Measurements from ENCODE around the gene HLA-DQB1.
"Not testable (repeated sequence)": the region's sequence is repeated elsewhere in the genome, so short reads cannot be mapped to it uniquely, and the experiment has no call there.

HLA-DQB1 gene
- 29.8 to 809 (median 334) reads per million in 18 experiments for total RNA-seq

DNA sequence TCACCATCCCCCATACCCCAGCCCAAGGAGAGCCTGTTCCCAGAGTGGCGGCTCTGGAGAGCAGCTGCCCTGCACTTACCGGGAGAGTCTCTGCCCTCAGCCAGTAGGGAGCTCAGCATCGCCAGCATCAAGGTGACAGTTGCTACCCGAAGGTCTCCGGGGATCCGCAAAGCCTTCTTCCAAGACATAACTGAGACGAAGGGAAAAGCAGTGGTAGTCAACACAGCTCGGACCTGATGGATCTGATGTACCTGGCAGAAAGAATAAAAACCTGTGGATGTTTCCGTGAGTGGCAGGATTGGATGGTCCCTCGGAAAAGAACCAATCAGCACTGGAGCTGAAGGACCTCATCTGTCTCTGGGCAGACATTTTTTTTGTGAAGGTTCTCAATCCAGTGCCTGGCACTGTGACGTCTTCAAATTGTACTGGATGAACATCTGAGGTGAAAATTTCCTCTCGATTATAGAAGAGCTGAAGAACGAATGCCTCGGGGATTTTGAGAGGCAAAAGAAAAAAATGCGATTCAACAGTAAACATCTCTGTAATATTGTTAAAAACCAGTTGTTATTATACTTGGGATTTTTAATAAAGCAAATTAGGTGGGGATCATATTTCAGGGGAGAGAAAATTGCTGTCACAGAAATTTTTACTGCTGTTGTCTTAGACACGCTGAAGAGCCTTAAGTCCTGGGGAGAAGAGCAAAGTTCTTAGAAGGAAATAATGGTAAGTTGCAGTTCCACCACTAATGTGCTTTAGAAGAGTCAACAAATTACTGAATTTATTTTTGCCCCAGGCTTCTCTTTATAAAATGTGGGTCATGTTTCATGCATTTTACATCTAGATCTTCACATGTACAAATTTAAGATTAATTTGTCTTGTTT, at the start of gene HLA-DQB1:
TSS of gene HLA-DQB1 (minus strand) at position 238 of the 881 bp plus-strand sequence. CDS start at position 188, 50 bp downstream.
- peak; percentile 90 to 91 for DNase-seq

DNA sequence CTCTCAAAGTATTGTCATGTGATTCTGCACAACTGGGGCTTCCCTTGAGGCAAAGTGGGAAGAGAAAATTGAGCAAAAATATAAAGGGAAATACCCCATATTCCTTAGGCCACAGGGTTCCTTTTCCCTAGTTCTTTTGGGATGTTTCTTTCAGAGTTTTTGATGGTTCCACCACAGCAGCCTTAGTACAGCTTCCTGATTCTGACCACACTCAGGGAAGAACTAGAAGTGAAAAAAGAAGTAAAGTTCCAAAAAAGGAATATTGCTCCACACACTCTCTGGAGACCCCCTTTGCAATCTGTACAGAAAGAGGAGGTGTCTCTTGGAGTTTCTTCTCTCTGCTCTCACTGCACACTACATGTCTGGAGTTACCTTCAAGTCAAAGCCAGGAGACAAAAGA, 46.8 kb upstream of the HLA-DQB1 start:
- no peak for DNase-seq

DNA sequence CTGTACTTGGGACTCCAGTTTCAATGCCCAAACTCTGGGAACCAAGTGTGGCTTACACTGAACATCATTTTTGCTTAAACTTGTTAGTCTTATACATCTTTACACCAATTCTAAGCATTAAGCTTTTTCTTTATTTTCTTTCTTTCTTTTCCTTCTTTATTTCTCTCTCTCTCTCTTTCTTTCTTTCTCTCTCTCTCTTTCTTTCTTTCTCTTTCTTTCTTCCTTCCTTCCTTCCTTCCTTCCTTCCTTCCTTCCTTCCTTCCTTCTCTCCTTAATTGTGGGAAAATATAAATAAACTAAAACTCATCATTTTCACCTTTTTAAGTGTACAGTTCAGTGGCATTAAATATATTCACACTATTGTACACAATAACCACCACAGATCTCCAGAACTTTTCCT, 43.2 kb upstream of the HLA-DQB1 start:
- no peak for DNase-seq

DNA sequence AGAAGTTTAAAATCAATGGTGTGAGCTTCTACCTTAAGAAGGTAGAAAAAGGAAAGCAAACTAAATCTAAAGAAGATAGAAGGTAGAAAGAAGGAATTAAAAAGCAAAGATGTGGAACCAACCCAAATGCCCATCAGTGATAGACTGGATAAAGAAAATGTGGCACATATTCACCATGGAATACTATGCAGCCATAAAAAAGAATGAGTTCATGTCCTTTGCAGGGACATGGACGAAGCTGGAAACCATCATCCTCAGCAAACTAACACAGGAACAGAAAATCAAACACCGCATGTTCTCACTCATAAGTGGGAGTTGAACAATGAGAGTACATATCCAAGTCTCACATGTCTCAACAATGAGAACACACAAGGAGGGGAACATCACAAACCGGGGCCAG, 38.7 kb upstream of the HLA-DQB1 start:
- DNase-seq: not testable (repeated sequence)

DNA sequence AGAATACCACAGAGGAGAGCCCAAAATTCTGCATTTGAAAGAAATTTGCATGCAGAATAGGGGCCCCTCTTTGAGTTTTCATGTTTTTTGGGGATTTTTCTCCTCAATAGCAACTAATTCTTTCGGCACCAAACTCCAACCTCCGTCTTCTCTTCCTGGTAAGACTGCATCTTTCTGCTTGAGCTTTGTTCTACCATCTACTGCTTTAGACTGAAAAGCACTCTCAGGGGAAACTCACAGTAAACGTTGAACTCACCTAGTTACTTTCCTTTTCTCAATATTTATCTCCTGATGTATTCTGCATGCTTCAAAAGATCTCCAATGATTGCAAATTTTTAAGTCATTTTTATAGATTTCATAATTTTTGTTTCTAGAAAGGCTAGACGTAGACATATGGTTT, 36.9 kb upstream of the HLA-DQB1 start:
- no peak for DNase-seq

DNA sequence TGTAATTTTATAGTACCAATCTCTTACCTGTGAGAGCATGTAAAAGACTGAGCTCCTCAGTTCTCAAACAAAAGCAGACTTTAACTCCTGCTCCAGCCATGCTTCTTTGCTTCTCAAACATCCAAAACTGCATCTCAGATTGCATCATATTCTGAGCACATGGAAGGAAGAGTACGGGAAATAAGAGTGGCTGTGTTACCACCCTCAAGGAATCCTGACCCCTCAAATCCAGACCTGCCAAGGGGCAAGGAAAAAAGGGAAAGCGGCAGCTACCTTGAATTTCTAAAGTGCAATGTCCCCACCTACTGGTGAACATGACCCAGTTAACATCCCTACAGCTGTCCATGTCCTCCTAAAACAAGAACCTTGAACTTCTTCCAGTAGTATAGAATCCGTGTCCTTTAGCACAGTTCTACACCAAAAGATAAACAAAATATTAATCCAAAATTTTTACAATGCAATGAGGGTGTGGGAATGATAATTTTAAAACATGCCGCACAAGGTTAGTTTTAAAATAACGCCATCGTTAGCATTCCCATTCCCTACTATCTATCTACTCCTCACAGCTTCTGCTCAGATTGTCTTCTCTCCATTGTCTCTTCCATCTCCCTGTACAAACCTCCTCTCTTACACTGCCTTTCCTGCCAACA, 34.1 kb upstream of the HLA-DQB1 start:
- peak; percentile 54 to 61 for DNase-seq

DNA sequence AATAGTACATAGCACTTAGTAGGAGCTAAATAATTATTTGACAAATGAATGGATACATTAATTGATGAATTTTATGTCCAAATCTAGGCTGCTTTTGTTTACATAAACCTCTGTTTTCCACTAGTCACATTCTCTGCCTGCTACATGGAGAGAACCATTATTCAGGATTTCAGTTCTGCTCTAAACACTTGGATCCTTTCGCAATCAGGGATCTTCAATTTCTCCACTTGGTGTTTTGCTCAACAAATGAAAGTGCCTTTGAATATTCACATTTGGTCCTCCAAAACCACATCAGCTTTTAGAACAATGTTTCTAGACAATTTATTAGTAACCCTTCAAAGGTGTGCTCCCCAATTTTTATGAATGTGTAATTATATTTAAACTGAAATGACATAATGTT, 30.6 kb upstream of the HLA-DQB1 start:
- peak; percentile 42 to 51 for DNase-seq

DNA sequence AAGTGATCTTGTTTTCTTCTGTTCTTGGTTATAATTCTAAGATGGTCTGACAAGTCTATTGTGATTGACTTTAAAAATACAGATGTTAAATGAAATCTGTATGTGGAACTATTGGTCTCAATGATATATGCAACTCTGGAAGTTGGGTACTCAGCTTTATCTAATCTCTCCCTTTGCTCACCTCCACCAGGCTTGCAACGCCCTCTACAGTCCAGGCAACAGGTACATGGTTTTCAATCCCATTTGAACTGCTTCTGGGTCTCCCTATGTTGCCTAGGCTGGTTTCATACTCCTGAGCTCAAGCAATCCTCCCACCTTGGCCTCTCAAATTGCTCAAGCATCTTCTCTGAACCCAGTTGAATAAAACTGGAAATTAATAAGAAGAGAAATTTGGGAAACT, 25.6 kb upstream of the HLA-DQB1 start:
- peak in 1 of 2 donors; percentile 65 for DNase-seq

DNA sequence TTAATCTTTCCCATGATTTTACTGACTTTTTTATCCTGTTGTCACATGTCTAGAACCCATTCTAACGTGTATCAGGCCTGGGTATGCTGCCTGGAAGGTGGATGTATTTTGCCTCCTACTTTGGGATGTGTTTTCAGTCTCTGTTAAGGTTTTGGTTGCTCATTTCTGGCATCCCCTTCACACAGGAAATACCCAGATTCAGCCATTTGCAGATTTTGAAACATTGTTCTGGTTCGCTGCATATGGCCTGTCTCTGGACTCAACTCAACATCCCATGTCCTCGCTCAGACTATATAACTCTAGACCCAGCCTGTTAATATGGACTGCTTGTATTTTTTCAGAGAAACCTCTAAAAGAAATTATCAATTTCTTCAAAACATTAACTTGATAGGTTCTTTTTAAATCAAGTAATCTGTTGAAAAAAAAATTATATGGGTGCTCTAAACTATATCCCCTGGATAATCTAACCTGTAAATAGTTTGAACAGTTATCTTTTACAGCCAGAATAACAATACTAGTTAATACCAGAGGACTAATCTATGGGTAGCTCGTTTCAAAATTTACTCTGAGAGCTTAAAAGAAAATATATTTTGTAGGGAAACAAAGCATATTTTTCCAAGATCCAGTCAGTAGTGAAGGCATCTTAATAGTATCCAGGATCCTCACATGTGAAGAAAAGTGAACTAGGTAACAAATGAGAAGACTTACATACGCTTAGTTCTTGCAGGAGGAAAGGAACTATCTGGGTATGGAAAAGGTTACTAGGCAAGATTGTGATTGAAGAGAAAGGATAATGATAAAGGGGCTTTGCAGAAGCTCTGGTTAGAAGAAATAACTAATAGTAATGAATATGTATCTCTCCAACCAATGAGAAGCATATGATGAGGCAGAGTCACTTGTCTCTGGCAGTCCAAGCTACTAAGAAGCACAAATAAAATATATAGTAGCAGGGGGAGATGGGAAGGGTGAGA, 23.4 kb upstream of the HLA-DQB1 start:
- peak; percentile 51 to 67 for DNase-seq

DNA sequence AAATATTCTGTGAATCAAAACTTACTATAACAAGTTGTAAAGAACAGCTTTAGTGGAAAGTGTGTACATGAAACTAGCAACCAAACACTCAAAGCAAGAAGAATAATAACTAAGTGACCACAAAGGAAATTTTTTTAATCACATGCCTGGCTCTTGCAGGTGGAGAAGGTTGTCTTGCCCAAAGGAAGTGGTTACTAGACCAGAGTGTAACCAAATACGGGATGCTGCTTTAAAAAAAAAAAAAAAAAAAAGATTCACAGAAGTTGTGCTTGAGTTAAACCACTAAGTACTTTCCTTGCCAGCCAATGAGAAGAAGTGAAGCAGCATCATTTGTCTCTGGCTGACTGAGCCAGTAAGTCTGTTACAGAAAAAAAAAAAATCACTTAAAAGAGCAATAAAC, 19.1 kb upstream of the HLA-DQB1 start:
- DNase-seq: peak; percentile 80 to 82

DNA sequence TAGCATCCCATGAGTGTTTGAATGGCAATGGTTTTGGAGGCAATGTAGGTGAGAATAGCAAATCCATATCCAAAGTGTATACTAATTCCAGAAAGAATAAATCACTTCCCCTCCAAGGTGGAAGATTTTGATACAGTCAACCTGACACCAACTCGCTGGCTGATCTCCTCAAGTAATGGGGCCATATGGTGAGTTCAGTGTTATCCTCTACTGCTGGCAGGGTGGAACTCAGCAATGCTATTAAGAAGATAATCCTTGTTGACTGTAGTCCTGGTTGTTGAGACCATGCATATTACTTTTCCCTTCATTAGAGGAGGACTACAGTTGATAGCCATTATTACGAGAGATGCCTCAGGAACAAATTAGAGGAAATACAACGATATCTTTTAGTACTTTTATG, 17.8 kb upstream of the HLA-DQB1 start:
- DNase-seq: no peak

DNA sequence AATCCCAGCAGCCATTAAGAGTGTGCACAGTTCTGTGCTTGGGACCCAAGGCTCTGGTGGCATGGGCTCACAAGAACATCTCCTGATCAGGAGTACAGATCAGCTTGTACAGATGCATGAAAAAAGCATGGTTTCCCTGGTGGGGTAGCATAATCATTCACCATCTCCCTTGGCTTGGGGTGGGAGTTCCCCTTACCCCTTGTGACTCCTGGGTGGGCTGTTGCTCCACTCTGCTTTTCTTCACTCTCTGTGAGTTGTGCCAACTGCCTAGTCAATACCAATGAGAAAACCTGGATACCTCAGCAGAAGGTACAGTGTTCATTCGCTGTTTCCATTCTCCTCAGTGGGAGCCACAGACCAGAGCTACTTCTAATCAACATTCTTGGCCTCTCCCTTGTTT, 13.6 kb upstream of the HLA-DQB1 start:
- DNase-seq: no peak

DNA sequence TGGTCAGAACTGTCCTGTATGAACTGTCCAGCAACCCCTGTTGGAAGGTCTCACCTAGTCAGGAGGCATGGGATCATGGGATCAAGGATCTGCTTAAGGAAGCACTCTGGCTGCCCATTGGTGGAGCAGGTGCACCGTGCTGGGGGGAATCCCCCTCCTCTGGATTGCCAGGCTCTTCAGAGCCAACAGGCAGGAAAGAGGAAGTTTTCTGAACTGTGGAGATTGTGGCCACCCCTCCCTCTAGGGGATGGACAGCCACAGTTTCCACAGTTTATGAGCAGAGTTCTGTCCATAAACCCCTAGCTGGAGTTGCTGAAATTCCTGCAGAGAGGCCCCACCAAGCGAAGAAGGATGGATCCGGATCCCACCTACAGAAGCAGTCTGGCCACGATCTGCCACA, 13.0 kb upstream of the HLA-DQB1 start:
- peak in 1 of 2 donors; percentile 26 for DNase-seq

DNA sequence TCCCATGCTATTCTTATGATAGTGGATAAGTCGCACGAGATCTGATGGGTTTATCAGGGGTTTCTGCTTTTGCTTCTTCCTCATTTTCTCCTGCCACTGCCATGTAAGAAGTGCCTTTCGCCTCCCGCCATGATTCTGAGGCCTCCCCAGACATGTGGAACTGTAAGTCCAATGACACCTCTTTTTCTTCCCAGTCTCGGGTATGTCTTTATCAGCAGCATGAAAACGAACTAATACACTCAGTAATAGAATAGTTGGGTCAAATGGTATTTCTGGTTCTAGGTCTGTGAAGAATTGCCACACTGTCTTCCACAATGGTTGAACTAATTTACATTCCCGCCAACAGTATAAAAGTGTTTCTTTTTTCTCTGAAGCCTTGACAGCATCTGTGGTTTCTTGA, 7.7 kb upstream of the HLA-DQB1 start:
- DNase-seq: not testable (repeated sequence)

DNA sequence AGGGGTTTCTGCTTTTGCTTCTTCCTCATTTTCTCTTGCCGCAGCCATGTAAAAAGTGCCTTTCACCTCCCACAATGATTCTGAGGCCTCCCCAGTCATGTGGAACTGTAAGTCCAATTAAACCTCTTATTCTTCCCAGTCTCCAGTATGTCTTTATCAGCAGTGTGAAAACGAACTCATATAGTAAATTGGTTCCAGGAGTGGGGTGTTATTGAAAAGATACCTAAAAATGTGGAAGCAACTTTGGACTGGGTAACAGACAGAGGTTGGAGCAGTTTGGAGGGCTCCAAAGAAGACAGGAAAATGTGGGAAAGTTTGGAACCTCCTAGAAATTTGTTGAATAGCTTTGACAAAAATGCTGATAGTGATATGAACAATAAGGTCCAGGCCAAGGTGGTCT, 5.5 kb upstream of the HLA-DQB1 start:
- not testable (repeated sequence) for DNase-seq

DNA sequence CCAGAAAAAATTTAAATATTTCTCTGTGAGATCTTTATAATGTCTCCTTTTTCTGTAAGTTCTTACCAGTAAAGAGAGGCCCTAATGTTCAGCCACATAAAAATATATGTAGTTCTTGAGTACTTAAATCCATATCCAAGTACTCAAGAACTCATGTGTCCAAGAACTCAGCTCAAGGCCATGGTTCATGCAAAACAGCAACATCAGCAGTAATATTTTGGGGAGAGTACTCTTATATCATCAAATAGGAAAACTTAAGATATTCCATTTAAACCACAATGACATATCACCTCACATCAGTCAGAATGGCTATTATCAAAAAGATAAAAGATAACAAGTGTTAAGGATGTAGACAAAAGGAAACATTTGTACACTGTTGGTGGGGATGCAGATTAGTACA, 3.4 kb upstream of the HLA-DQB1 start:
- DNase-seq: no peak

DNA sequence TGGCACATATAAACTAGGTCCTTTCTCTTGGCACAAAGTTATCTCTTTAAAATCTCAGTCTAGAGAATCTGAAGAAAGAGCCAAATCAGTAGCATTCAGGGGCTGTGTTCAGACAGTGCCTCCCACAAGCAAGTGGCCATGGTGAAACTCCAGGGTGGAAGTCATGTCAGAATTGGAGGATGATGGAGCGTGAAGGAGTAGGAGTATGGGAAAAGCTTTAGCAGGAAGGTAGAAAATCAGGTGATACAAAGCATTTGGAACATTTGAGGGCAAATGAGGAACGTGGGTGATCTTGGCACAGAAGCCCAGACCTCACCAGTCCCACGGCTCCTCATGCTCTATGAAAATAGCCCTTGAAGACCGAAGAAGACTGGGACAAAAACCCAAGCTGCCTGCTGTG, 2.8 kb upstream of the HLA-DQB1 start:
- peak in 1 of 2 donors; percentile 48 for DNase-seq

DNA sequence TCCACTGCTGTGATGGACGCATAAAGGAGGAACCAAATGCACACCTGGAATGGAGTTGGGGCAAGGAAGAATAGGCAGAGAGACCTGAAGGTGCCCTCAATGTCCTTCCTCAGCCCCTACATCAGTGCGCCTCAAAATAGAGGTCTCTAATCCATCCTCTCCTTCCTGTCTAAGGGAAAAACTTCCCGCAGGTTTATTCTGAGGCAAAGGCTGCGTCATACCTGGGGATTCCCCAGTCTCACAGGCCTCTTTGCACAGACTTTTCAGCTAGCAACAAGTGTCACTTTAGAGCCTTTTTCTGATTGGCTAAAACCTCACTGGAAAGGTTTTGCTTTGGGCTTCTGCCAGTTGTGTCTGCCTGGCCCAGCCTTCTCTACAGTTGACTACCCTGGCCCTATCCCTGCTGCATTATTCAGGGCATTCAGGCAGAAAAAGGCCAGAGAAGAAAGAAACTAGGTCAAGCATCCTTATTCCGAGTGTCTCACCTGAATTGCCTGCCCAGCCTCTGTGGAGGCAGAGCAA, 1.8 kb upstream of the HLA-DQB1 start:
- DNase-seq: peak; percentile 88 to 90

DNA sequence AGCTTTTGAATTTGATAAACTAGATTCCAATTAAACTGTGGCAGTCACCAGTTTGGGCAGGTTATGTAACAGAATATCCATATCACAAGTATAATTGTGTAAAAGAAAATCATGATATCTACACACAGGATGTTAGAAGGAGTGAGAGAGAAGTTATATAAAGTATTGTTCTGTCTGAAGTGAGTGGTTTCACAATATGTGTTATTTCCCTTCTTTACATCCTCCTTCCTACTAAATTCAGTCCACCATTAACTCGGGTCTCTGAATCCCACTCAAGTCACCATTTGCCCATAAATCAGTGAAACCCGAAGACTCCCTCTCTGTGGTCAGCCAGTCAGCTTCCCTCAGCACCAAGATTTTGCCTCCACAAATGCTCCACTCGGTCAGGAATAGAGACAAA, 796 bp downstream of the HLA-DQB1 start:
- DNase-seq: peak; percentile 24 to 26

DNA sequence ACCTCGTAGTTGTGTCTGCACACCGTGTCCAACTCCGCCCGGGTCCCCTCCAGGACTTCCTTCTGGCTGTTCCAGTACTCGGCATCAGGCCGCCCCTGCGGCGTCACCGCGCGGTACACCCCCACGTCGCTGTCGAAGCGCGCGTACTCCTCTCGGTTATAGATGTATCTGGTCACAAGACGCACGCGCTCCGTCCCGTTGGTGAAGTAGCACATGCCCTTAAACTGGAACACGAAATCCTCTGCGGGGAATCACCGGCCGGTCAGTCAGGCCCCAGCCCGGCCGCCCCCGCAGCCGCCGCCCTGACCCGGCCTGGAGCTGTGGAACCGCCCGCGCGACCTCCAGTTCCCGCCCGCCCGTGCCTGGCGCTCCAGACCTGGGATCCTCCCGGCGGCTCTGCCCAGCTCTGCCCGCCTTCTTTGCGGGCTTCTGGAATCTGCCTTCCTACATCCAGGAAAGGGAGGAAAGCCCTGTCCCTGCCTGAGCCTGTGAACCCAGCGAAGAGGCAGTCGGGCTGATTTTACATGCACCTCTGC, 1.6 kb downstream of the HLA-DQB1 start:
- DNase-seq: peak; percentile 85 to 95

DNA sequence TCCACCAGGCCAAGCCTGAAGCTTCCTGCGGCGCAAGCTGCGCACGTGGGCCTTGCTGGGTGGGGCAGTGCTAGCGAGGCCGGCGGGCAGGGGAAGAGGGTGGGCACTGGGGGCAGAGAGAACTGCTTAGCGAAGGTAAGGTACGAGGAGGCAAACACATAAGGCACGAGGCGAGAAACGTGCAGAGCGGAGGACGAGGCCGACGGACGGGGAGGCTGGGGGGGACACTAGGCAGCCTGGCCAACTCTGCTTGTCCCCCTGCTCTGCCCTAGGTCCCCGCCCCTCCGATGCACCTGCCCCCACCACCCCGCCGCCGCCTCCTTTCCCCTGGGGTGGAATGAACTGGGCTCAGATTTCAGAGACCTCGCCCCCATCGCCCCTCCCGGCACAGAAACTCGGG, 2.1 kb downstream of the HLA-DQB1 start:
- peak in 1 of 2 donors; percentile 31 for DNase-seq

DNA sequence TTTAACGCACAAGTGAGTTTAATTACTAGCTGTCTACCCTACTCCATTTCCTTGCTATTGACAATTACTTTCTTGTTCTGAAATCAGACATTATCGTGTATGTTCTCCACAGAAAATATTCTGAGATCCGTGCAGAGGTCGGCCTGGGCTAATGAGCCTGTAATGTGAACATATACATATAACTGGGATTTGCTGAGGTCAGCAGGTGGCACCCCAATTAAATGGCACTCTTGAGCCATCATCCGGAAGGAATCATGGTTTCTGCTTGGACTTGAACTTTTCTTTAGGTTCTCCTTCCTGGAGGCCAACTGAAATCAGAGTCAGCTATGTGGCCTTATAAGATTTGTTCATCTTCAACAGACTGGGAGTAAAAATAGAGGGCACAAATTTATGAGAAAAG, 3.6 kb downstream of the HLA-DQB1 start:
- DNase-seq: no peak

Measured in inflammatory macrophage (primary cell).